Neural cell (in vitro differentiated cells): ENCODE results near the gene ARL4C. TPM values are rescaled to one million over a fixed set of nuclear protein-coding genes. Genes with fewer than 3 reads are reported as not detected.

Experiments used
- H2AFZ ChIP-seq: fragments of 200-600, 300-800 bp; sonication (generic), shearing (Covaris generic); 2 replicates; pipeline ENCODE4 v1.6.0; 2014; ENCODE audit warnings: low read depth, mild to moderate bottlenecking, antibody characterized with exemption, low read length, moderate library complexity
- H3F3A ChIP-seq: fragments of 200-600 bp; shearing (Covaris generic); 2 replicates; pipeline ENCODE4 v1.6.1; 2016; ENCODE audit warnings: mild to moderate bottlenecking, moderate library complexity, mixed read lengths, antibody characterized with exemption, low read length; ENCODE audit not compliant: insufficient read depth, poor library complexity, severe bottlenecking
- H3K27ac ChIP-seq: fragments of 200-600, 300-800 bp; sonication (generic), shearing (Covaris generic); 2 replicates; pipeline ENCODE4 v1.5.1; 2014; ENCODE audit warnings: mild to moderate bottlenecking, low read length, moderate library complexity
- H3K27me3 ChIP-seq: fragments of 300-800, 200-600 bp; sonication (generic), shearing (Covaris generic); 2 replicates; pipeline ENCODE4 v1.6.0; 2014; ENCODE audit warnings: mild to moderate bottlenecking, low read depth, low read length, moderate library complexity; ENCODE audit not compliant: insufficient read depth
- H3K36me3 ChIP-seq: fragments of 300-800, 200-600 bp; sonication (generic), shearing (Covaris generic); 2 replicates; pipeline ENCODE4 v1.5.1; 2014; ENCODE audit warnings: mild to moderate bottlenecking, antibody characterized with exemption, low read length, moderate library complexity; ENCODE audit not compliant: insufficient read depth
- H3K4me2 ChIP-seq: fragments of 300-800, 200-600 bp; sonication (generic), shearing (Covaris generic); 2 replicates; pipeline ENCODE4 v1.6.0; 2014; ENCODE audit warnings: mild to moderate bottlenecking, low read length
- H3K4me3 ChIP-seq: fragments of 300-800, 200-600 bp; sonication (generic), shearing (Covaris generic); 2 replicates; pipeline ENCODE4 v1.5.1; 2014; ENCODE audit warnings: mild to moderate bottlenecking, low read length, moderate library complexity
- H3K79me2 ChIP-seq: fragments of 200-600 bp; shearing (Covaris generic); replicated peaks from 2 replicates; pipeline ENCODE4 v1.6.0; 2014; ENCODE audit warnings: mild to moderate bottlenecking, low read length, moderate library complexity; ENCODE audit not compliant: insufficient read depth
- H3K9ac ChIP-seq: fragments of 300-800, 200-600 bp; sonication (generic), shearing (Covaris generic); 2 replicates; pipeline ENCODE4 v1.6.1; 2016; ENCODE audit warnings: mild to moderate bottlenecking, low read length, mixed read lengths
- H3K9me2 ChIP-seq: fragments of 200-600 bp; shearing (Covaris generic); 2 replicates; pipeline ENCODE4 v1.6.1; 2016; ENCODE audit warnings: mild to moderate bottlenecking, low read length, mixed read lengths; ENCODE audit not compliant: insufficient read depth
- H3K9me3 ChIP-seq: fragments of 200-600, 300-800 bp; sonication (generic), shearing (Covaris generic); 2 replicates; pipeline ENCODE4 v1.6.1; 2016; ENCODE audit warnings: mild to moderate bottlenecking, mixed run types, low read length, moderate library complexity, mixed read lengths
- H4K20me1 ChIP-seq: fragments of 200-600 bp; shearing (Covaris generic); 2 replicates; pipeline ENCODE4 v1.6.1; 2016; ENCODE audit warnings: mild to moderate bottlenecking, mixed run types; ENCODE audit not compliant: insufficient read depth
- EP300 ChIP-seq: fragments of 450-650 bp; conservative IDR thresholded peaks from 2 replicates; pipeline ENCODE4 v1.6.1; 2014; ENCODE audit warnings: antibody characterized with exemption, mild to moderate bottlenecking, moderate library complexity; ENCODE audit not compliant: poor library complexity, severe bottlenecking
- EZH2 ChIP-seq: fragments of 200-600, 300-800 bp; shearing (Covaris generic), sonication (generic); IDR thresholded peaks from 2 replicates; pipeline ENCODE4 v1.6.1; 2014; ENCODE audit warnings: antibody characterized with exemption, low read length, borderline replicate concordance, mild to moderate bottlenecking; ENCODE audit not compliant: insufficient read depth, poor library complexity, severe bottlenecking
- MXI1 ChIP-seq: fragments of 450-650 bp; conservative IDR thresholded peaks from 2 replicates; pipeline ENCODE4 v1.6.1; 2014; ENCODE audit warnings: antibody characterized with exemption, mild to moderate bottlenecking; ENCODE audit not compliant: poor library complexity, severe bottlenecking
- POLR2AphosphoS5 ChIP-seq: IDR thresholded peaks from 2 replicates; pipeline ENCODE4 v1.6.1; 2012
- RAD21 ChIP-seq: fragments of 450-650 bp; conservative IDR thresholded peaks from 2 replicates; pipeline ENCODE4 v1.6.1; 2014; ENCODE audit warnings: antibody characterized with exemption, mild to moderate bottlenecking, moderate library complexity
- SMC3 ChIP-seq: fragments of 450-650 bp; conservative IDR thresholded peaks from 2 replicates; pipeline ENCODE4 v1.6.1; 2014; ENCODE audit warnings: antibody characterized with exemption, mild to moderate bottlenecking, moderate library complexity; ENCODE audit not compliant: poor library complexity
- TAF1 ChIP-seq: IDR thresholded peaks from 2 replicates; pipeline ENCODE4 v1.6.1; 2012; ENCODE audit warnings: low read depth
- polyA plus RNA-seq: library from polyadenylated mRNA; depleted of rRNA; stranded (reverse); fragments of >200 nt; gene quantifications from 2 replicates; pipeline ENCODE4 v1.2.3, GENCODE V29; 2014
- TF ChIP-seq, protein P1 (sequence below): fragments of 450-650 bp; IDR thresholded peaks from 2 replicates; pipeline ENCODE4 v1.5.1; 2014; ENCODE audit warnings: antibody characterized with exemption, mild to moderate bottlenecking, moderate library complexity; ENCODE audit not compliant: poor library complexity, severe bottlenecking
- TF ChIP-seq, protein P2 (sequence below): IDR thresholded peaks from 2 replicates; pipeline ENCODE4 v1.6.1; 2012; ENCODE audit warnings: borderline replicate concordance

ARL4C gene
- polyA plus RNA-seq, 1 donor from 2014 or later: 20.3 TPM

DNA sequence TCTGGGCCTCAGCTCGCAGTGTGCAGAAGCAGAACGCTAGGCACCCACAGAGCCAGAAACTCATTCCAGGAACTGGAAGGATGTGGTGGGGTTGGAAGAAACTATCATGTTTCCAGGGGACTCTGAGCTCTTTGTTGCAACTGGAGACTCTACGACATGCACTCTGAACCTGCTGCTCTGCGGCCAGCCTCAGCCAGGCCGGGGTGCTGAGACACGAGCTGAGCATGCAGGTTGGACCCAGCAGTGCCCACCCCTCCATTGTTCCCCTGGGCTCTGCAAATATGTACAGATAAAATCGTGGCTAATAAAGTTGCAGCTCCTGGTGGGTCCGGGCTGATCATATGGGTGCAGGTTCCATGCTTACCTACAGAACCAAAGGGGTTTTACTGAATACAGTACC is 37.6 kb upstream of the ARL4C start:
- TF ChIP-seq RAD21: no peak
- no peak for TF ChIP-seq POLR2AphosphoS5
- no peak for TF ChIP-seq EP300
- TF ChIP-seq, protein P1, sequence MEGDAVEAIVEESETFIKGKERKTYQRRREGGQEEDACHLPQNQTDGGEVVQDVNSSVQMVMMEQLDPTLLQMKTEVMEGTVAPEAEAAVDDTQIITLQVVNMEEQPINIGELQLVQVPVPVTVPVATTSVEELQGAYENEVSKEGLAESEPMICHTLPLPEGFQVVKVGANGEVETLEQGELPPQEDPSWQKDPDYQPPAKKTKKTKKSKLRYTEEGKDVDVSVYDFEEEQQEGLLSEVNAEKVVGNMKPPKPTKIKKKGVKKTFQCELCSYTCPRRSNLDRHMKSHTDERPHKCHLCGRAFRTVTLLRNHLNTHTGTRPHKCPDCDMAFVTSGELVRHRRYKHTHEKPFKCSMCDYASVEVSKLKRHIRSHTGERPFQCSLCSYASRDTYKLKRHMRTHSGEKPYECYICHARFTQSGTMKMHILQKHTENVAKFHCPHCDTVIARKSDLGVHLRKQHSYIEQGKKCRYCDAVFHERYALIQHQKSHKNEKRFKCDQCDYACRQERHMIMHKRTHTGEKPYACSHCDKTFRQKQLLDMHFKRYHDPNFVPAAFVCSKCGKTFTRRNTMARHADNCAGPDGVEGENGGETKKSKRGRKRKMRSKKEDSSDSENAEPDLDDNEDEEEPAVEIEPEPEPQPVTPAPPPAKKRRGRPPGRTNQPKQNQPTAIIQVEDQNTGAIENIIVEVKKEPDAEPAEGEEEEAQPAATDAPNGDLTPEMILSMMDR: no peak
- TF ChIP-seq MXI1: no peak
- no peak for TF ChIP-seq EZH2
- TF ChIP-seq SMC3: no peak
- TF ChIP-seq, protein P2, sequence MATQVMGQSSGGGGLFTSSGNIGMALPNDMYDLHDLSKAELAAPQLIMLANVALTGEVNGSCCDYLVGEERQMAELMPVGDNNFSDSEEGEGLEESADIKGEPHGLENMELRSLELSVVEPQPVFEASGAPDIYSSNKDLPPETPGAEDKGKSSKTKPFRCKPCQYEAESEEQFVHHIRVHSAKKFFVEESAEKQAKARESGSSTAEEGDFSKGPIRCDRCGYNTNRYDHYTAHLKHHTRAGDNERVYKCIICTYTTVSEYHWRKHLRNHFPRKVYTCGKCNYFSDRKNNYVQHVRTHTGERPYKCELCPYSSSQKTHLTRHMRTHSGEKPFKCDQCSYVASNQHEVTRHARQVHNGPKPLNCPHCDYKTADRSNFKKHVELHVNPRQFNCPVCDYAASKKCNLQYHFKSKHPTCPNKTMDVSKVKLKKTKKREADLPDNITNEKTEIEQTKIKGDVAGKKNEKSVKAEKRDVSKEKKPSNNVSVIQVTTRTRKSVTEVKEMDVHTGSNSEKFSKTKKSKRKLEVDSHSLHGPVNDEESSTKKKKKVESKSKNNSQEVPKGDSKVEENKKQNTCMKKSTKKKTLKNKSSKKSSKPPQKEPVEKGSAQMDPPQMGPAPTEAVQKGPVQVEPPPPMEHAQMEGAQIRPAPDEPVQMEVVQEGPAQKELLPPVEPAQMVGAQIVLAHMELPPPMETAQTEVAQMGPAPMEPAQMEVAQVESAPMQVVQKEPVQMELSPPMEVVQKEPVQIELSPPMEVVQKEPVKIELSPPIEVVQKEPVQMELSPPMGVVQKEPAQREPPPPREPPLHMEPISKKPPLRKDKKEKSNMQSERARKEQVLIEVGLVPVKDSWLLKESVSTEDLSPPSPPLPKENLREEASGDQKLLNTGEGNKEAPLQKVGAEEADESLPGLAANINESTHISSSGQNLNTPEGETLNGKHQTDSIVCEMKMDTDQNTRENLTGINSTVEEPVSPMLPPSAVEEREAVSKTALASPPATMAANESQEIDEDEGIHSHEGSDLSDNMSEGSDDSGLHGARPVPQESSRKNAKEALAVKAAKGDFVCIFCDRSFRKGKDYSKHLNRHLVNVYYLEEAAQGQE: no peak
- TF ChIP-seq TAF1: no peak
- no peak overlapping the region for H3K9ac ChIP-seq
- H3K4me3 ChIP-seq: no peak overlapping the region
- no peaks in the 10 kb centered on the region for H3K36me3 ChIP-seq
- no peaks in the 10 kb centered on the region for H3K79me2 ChIP-seq
- H3K27me3 ChIP-seq: no peaks in the 10 kb centered on the region
- no peaks in the 10 kb centered on the region for H3F3A ChIP-seq
- H3K4me2 ChIP-seq: no peak overlapping the region
- H3K9me3 ChIP-seq: no peaks in the 10 kb centered on the region
- H4K20me1 ChIP-seq: no peaks in the 10 kb centered on the region
- H2AFZ ChIP-seq: no peak overlapping the region
- H3K9me2 ChIP-seq: no peaks in the 10 kb centered on the region
- peak overlapping the region; percentile 55 for H3K27ac ChIP-seq

DNA sequence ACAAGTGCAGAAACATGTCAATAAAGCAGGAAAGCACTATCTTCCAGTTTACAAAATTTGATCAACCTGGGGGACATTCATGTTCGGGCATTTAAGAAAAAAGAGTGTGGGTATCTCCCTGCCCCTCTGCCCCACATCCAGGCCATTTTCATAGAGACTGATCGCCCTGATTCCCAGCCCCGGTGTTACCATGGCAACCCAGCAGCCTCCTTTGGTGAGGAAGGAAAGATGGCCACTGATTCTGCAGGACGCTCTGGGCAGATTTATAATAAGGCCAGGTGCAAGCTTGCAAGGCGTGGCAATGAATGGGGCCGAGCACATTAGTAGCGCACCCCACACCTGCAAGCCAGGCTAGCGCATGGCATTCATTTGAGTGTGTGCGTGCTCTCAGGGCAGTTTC is 36.7 kb upstream of the ARL4C start:
- H3K27me3 ChIP-seq: no peaks in the 10 kb centered on the region
- H3K4me2 ChIP-seq: no peak overlapping the region
- H3F3A ChIP-seq: no peaks in the 10 kb centered on the region
- no peak overlapping the region for H3K4me3 ChIP-seq
- H3K9me2 ChIP-seq: no peaks in the 10 kb centered on the region
- no peaks in the 10 kb centered on the region for H3K79me2 ChIP-seq
- H2AFZ ChIP-seq: peak overlapping the region; percentile 28
- H3K27ac ChIP-seq: peak overlapping the region; percentile 55
- no peaks in the 10 kb centered on the region for H3K9me3 ChIP-seq
- no peaks in the 10 kb centered on the region for H4K20me1 ChIP-seq
- peak overlapping the region; percentile 33 for H3K9ac ChIP-seq
- H3K36me3 ChIP-seq: no peaks in the 10 kb centered on the region
- TF ChIP-seq MXI1 (no peak), EP300 (peak; percentile 21), SMC3 (no peak), EZH2 (no peak)
